GM19328 (cell line): Measurements from ENCODE around the gene CCZ1.
"Not testable (repeated sequence)": the region's sequence is repeated elsewhere in the genome, so short reads cannot be mapped to it uniquely, and the experiment has no call there.

ENCODE experiments used
- ATAC-seq: cut with Tn5 transposase; IDR thresholded peaks from one replicate; pipeline ENCODE4 v1.9.1; 2021; ENCODE audit warnings: mild to moderate bottlenecking, moderate library complexity; ENCODE audit not compliant: unreplicated experiment

CCZ1 gene

DNA sequence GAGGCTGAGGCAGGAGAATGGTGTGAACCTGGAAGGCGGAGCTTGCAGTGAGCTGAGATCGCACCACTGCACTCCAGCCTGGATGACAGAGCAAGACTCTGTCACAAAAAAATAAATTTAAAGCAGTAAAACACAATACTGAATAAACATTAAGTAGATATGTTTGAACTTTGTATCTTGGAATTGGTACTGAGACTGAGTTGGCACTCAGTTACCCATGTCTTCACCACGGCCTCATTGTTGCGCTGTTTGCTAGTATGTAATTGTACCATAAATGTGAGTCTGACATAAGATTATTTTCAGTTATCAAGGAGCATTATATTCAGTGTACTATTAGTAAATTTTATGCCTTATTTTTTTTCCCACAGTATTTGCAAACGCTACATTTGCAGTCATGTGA, 6.2 kb downstream of the CCZ1 start:
- ATAC-seq, result not testable (repeated sequence)

DNA sequence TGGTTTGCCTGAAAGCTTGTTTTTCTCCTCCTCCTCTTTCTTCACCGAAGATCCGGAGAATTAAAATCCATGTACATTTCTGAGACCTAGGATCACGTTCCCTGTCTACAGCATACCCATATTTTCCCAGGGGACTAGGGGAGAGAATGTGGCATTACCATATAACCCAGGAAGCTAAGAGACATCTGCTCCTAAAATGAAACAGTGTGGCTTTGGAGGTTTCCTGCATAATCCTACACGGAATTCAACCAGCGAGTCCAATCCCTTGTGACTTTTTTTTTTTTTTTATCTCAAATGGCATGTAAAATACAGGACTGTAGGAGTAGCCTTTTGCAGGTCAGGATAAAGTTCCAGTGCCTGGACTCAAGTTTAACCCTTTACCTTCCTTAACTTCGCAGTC, 10.3 kb downstream of the CCZ1 start:
- not testable (repeated sequence) for ATAC-seq

DNA sequence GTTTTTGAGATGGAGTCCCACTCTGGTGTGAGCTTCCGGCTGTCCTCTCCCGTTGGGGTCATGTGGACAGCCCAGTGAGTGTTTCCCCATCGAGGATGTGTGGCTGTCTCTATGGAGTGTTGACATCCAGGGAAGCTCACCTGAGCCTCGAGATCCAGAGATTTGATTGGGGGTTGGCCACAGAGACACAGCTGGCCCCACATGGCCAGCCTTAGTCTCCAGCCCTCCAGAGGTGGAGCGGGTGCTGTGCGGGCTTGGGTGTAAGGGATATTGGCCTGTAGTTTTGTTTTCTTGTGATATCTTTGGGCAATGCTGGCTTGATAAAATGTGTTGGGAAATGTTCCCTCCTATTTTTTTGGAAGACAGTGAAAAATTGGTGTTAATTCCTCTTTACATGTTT, 18.0 kb downstream of the CCZ1 start:
- ATAC-seq, result not testable (repeated sequence)

DNA sequence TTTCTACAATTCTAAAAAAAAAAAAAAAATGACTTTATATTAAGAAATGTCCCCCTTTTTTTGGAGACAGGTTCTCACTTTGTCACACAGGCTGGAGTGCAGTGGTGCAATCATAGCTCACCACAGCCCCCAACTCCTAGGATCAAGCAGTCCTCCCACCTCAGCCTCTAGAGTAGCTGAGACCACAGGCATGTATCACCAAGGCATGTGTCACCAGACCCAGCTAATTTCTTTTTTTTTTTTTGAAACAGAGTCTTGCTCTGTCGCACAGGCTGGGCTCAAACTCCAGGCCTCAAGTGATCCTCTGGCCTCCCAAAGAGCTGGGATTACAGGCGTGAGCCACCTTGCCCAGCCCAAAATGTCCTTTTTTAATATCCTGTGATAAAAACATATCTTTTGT, 25.6 kb downstream of the CCZ1 start:
- not testable (repeated sequence) for ATAC-seq

DNA sequence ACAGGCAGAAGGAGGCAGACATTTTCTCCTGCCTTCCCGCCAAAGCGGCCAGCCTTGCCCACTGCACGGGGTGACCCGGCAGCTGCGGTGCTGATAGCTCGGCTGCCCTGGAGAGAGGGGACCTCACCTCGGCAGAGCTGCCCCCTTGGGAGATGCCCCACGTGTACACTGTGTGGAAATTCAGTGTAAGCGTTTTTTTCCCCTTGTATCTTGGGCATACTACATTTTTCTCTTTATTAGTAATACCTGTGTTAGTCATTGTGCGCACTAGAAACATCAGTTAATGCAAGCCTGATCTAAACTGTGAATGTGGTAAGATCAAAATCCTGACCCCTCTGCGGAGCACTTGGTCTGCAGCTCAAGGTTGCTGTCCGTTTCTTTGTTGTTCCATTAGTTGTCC, 26.1 kb downstream of the CCZ1 start:
- not testable (repeated sequence) for ATAC-seq

DNA sequence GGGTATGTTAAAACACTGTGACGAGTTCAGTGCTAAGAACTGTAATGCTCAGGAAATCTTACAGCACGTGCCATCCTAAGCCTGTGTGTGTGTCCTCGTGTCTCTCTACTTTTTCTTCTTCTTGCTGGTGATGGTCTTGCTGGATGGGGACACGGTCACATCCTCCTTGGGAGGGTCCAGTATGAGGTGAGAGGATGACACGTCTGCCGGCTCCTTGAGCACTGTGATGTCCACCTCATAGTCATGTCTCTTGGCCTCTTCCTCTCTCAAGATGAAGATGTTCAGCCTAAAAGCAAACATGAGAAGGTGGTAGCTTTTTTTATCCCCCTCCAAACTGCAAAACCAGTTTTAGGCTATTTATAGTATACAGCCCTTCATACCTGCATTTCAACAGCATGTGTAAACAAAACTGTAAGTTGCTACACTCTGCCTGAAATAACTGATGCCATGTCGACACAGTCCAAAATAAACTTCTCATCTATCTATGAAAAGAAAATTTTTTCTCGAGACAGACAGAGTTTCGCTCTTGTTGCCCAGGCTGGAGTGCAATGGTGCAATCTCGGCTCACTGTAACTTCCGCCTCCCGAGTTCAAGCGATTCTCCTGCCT, 27.8 kb downstream of the CCZ1 start:
- not testable (repeated sequence) for ATAC-seq

DNA sequence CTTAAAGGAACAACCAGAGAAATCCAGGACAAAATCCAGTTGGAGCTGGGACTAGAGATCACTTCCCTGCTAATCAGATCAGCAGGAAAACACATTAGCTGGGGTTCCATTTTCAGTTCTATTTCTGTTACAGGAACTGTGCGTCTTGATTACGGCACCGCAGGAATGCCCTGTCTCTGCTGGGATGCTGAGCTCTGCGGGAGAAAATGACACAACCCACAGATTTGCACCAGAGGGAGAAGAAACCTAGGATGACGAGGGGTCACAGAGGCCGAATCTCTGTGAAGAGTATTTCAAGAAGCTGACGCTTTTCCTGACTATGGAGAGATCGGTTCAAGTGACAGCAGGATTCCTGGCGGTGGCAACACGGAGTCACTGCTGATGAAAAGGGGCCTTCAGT, 31.8 kb downstream of the CCZ1 start:
- ATAC-seq, result not testable (repeated sequence)

DNA sequence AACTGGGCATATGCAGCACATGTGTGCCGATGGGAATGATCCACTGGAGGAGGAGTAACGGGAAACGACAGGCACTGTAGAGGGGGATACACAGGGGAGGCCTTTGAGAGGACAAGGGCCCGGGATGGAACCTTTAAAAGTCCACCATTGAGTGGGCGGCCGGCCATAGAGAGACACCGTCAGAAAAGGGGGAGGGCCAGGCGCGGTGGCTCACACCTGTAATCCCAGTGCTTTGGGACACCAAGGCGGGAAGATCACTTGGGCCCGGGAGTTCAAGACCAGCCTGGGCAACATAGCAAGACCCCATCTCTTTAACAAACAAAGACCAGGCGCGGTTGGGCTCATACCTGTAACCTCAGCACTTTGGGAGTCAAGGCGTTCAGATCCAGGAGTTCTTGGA, 32.7 kb downstream of the CCZ1 start:
- not testable (repeated sequence) for ATAC-seq

DNA sequence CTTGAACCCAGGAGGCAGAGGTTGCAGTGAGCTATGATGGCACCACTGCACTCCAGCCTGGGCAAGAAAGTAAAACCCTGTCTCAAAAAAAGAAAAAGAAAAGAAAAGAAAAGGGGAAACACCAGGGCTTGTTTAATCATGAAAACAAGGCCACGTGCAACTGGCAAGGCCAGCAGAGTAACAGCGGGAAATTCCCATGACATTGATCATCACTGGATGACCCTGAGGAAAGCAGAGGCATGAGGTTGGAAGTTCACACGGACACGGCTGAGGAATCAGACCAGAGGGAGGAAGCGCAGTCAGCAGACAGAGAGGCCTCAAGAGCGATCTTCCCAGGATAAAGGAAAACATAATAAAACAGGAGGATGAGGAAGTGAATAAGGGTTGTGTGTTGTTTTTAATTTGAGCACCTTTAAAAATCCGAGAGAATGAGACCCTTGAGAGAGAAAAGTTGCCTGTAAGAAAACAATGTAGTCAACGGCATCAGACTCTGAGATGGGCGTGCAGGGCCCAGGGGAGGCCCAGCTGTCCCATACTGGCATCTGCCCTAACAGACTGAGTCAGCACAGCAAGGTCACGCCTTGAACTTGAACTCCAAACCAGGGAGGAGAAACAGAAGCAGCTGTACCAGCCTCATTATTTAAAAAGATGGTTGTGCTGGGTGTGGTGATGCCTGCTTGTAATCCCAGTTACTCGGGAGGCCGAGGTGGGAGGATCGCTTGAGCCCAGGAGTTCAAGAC, 33.5 kb downstream of the CCZ1 start:
- not testable (repeated sequence) for ATAC-seq

DNA sequence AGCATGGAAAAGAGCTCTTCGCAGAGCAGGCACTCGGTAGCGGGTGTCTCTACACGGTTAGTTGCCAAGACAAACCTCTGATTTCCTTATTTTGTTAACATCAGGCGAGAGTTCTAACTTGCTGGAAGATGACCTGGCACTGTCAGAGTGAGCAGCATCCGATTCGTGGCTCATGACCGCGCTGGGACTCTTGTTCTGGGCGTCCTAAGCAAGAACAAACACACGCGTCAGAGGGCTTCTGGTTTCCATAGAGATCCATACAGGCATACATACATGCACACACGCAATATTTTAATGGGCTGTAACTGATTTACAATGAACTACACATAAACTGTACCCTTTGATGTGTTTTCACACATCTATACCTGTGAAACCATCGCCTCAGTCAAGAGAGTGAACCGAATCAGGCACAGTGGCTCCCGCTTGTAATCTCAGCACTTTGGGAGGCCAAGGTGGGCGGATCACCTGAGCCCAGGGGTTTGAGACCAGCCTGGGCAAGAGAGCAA, 36.5 kb downstream of the CCZ1 start:
- not testable (repeated sequence) for ATAC-seq

DNA sequence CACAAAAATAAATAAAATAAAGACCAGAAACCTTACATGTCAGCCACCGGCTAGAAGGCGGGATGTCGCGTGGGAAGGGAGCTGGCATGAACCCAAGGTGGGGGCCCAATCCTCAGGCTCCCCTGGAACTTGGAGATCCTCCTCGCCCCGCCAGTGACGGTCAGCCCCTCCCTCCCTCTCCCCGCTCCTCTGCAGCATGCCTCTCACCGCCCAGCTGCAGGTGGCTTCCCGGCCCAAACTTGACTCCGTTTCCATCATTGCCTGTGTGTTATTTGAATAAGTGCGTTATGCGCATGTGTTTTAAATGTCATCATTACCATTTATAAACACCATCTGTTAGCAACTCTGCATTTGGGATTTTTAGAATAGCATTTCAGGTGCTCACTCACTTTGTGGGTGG, 64.7 kb downstream of the CCZ1 start:
- ATAC-seq, result not testable (repeated sequence)

DNA sequence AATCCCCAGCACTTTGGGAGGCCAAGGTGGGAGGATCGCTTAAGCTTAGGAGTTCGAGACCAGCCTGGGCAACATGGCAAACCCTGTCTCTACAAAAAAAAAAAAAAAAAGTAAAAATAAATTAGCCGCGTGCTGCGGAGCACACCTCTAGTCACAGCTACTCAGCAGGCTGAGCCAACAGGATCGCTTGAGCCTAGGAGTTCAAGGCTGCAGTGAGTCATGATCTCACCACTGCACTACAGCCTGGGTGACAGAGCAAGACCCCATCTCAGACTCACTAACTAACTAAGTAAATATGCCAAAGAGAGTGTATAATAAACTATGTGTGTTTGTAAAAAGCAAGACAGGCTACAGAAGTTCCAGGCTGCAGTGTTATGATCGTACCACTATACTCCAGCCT, 65.3 kb downstream of the CCZ1 start:
- not testable (repeated sequence) for ATAC-seq

DNA sequence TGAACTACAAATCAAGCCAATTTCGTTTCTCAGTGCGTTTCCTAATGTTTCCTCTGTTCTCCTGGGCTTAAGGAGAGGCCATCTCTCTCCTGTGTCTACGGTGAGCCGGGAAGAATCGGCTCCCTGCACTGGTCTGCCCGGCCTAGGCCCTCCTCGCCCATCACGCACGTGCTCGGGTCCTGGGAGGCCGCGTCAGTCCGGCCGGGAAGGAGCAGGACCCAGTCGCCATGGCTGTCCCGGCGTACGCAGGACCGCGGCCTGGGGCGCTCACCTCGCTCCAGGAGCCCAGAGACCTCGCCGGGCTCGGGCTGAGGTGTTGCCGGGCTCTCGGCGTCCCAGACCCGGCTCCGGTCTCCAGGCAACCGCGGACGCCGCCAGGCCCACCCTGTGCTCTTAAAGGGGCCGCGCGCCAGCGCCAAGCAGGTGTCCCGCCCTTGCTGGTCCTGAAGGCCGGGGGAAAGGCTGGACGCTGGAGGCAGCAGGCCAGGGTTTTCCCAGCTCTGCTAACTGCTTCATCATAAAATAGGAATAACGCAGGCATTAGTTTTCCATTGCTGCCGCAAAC, 71.9 kb downstream of the CCZ1 start, which contains the start of gene RSPH10B:
RSPH10B (minus strand) TSS at position 343 of the 565 bp plus-strand sequence. CDS start 3,573 bp downstream, outside the sequence.
- ATAC-seq, result not testable (repeated sequence)

DNA sequence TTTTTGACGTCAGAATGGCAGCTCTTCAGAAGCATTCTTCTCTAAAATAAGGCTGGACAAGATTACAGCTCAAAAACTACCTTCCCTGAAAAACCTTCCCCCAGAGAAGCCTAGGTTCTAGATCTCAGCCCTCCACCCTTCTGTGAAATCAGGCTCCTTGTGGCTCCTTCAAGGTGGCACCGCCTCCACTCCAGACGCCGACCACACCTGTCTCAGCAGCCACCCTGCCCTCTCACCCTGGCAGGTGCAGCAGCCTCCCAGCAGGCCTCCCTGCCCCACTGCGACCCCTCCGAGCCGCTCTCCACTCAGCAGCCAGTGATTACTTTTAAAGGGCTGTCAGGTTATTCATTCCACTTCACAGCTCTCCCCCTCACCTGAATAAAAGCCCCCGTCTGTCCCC, 75.0 kb downstream of the CCZ1 start:
- ATAC-seq, result not testable (repeated sequence)
